ENCODE measurements around the gene GRIP1.

- TF ChIP-seq, protein P1, sequence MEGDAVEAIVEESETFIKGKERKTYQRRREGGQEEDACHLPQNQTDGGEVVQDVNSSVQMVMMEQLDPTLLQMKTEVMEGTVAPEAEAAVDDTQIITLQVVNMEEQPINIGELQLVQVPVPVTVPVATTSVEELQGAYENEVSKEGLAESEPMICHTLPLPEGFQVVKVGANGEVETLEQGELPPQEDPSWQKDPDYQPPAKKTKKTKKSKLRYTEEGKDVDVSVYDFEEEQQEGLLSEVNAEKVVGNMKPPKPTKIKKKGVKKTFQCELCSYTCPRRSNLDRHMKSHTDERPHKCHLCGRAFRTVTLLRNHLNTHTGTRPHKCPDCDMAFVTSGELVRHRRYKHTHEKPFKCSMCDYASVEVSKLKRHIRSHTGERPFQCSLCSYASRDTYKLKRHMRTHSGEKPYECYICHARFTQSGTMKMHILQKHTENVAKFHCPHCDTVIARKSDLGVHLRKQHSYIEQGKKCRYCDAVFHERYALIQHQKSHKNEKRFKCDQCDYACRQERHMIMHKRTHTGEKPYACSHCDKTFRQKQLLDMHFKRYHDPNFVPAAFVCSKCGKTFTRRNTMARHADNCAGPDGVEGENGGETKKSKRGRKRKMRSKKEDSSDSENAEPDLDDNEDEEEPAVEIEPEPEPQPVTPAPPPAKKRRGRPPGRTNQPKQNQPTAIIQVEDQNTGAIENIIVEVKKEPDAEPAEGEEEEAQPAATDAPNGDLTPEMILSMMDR (IDR thresholded peaks at IDR 0.05), result no peak
- no peak for TF ChIP-seq POLR2A (IDR thresholded peaks at IDR 0.05)
Measured at GRCh38 chr12:66365718-66366490, 313.0 kb downstream of the GRIP1 start.

Measured in tibial nerve (tissue), 3 donors.